GM23338 (cell line): ENCODE measurements around the gene PCNX1. TPM values are rescaled to one million over a fixed set of nuclear protein-coding genes. Genes with fewer than 3 reads are reported as not detected.
A peak's percentile ranks its signal among the peaks of the same experiment; 100 is the strongest.

Source experiments
- ATAC-seq: fragments of 200-7000 bp; cut with Tn5 transposase; 3 replicates; pipeline ENCODE4 v1.9.1; 2020
- DNase-seq: peaks from one replicate; pipeline ENCODE4 v3.0.0-alpha.2; 2015; ENCODE audit warnings: low spot score
- H2AFZ ChIP-seq: fragments of 200-600 bp; sonication (generic); 2 replicates; pipeline ENCODE4 v1.8.0; 2016; ENCODE audit warnings: antibody characterized with exemption, mild to moderate bottlenecking, moderate library complexity
- H3F3A ChIP-seq: fragments of 200-600 bp; sonication (generic); replicated peaks from 2 replicates; pipeline ENCODE4 v1.8.0; 2017; ENCODE audit warnings: antibody characterized with exemption, mixed run types, low read depth
- H3K27ac ChIP-seq: fragments of 200-600 bp; sonication (generic); 2 replicates; pipeline ENCODE4 v1.6.1; 2016; ENCODE audit warnings: low read depth
- H3K27me3 ChIP-seq: fragments of 200-600 bp; sonication (generic); 2 replicates; pipeline ENCODE4 v1.8.0; 2016; ENCODE audit warnings: mild to moderate bottlenecking, mixed run types, moderate library complexity; ENCODE audit not compliant: insufficient read depth
- H3K36me3 ChIP-seq: fragments of 200-600 bp; sonication (generic); 2 replicates; pipeline ENCODE4 v1.8.0; 2016; ENCODE audit warnings: mild to moderate bottlenecking; ENCODE audit not compliant: insufficient read depth
- H3K4me1 ChIP-seq: fragments of 200-600 bp; sonication (generic); 2 replicates; pipeline ENCODE4 v1.8.0; 2016; ENCODE audit warnings: mild to moderate bottlenecking, moderate library complexity; ENCODE audit not compliant: insufficient read depth
- H3K4me2 ChIP-seq: fragments of 200-600 bp; sonication (generic); 2 replicates; pipeline ENCODE4 v1.7.1; 2017; ENCODE audit warnings: mixed run types
- H3K4me3 ChIP-seq: fragments of 200-600 bp; sonication (generic); 2 replicates; pipeline ENCODE4 v1.6.1; 2016; ENCODE audit warnings: mixed run types
- H3K79me2 ChIP-seq: fragments of 200-600 bp; sonication (generic); replicated peaks from 2 replicates; pipeline ENCODE4 v1.8.0; 2017; ENCODE audit warnings: mild to moderate bottlenecking; ENCODE audit not compliant: insufficient read depth
- H3K9me2 ChIP-seq: fragments of 200-600 bp; sonication (generic); 2 replicates; pipeline ENCODE4 v1.8.0; 2017; ENCODE audit not compliant: insufficient read depth
- H4K20me1 ChIP-seq: fragments of 200-600 bp; sonication (generic); replicated peaks from 2 replicates; pipeline ENCODE4 v1.8.0; 2017; ENCODE audit warnings: mild to moderate bottlenecking; ENCODE audit not compliant: insufficient read depth
- H3K27ac Mint-ChIP-seq: 2 replicates; pipeline ENCODE4 v1.8.0; 2020; ENCODE audit warnings: inconsistent platforms, mild to moderate bottlenecking, moderate library complexity, mixed read lengths
- H3K27me3 Mint-ChIP-seq: 3 replicates; pipeline ENCODE4 v1.8.0; 2022; ENCODE audit warnings: low read depth, mild to moderate bottlenecking, moderate library complexity, mixed read lengths, inconsistent platforms; ENCODE audit not compliant: insufficient read depth, poor library complexity
- H3K36me3 Mint-ChIP-seq: 3 replicates; pipeline ENCODE4 v1.8.0; 2021; ENCODE audit warnings: low read depth, mild to moderate bottlenecking, inconsistent platforms, moderate library complexity, mixed read lengths
- H3K4me1 Mint-ChIP-seq: 3 replicates; pipeline ENCODE4 v1.8.0; 2020; ENCODE audit warnings: mild to moderate bottlenecking, inconsistent platforms, mixed read lengths
- H3K4me3 Mint-ChIP-seq: 3 replicates; pipeline ENCODE4 v1.8.0; 2021; ENCODE audit warnings: moderate library complexity, mild to moderate bottlenecking, inconsistent platforms, mixed read lengths
- H3K9me3 Mint-ChIP-seq: 3 replicates; pipeline ENCODE4 v1.8.0; 2020; ENCODE audit warnings: moderate library complexity, mild to moderate bottlenecking, inconsistent platforms, mixed read lengths
- CREB1 ChIP-seq: fragments of 250-450 bp; sonication (Bioruptor Pico); IDR thresholded peaks from 2 replicates; pipeline ENCODE4 v1.5.0; 2020; ENCODE audit warnings: low read depth, mild to moderate bottlenecking, moderate library complexity
- EZH2 ChIP-seq: fragments of 200-600 bp; sonication (generic); IDR thresholded peaks from one replicate; pipeline ENCODE4 v1.8.0; 2017; ENCODE audit warnings: antibody characterized with exemption, mild to moderate bottlenecking, low read depth; ENCODE audit not compliant: unreplicated experiment
- EZH2phosphoT487 ChIP-seq: fragments of 200-600 bp; sonication (generic); IDR thresholded peaks from one replicate; pipeline ENCODE4 v1.8.1; 2018; ENCODE audit warnings: antibody characterized with exemption; ENCODE audit not compliant: unreplicated experiment
- JUNB ChIP-seq: IDR thresholded peaks from one replicate; pipeline ENCODE4 v1.6.1; 2016; ENCODE audit warnings: antibody characterized with exemption; ENCODE audit not compliant: unreplicated experiment
- NANOG ChIP-seq: IDR thresholded peaks from 2 replicates; pipeline ENCODE4 v1.6.1; 2016; ENCODE audit warnings: antibody characterized with exemption, borderline replicate concordance
- POLR2AphosphoS5 ChIP-seq: IDR thresholded peaks from 2 replicates; pipeline ENCODE4 v1.6.1; 2016; ENCODE audit warnings: antibody characterized with exemption, low read depth
- STAT1 ChIP-seq: IDR thresholded peaks from one replicate; pipeline ENCODE4 v1.6.1; 2016; ENCODE audit warnings: antibody characterized with exemption; ENCODE audit not compliant: unreplicated experiment
- ZNF114 ChIP-seq: fragments of 250-450 bp; sonication (Bioruptor Pico); IDR thresholded peaks from 2 replicates; pipeline ENCODE4 v1.5.0; 2020; ENCODE audit warnings: mild to moderate bottlenecking, moderate library complexity
- ZNF331 ChIP-seq: fragments of 250-450 bp; sonication (Bioruptor Pico); IDR thresholded peaks from 2 replicates; pipeline ENCODE4 v1.5.0; 2020; ENCODE audit warnings: low read depth, mild to moderate bottlenecking, moderate library complexity
- polyA plus RNA-seq: library from polyadenylated mRNA; unstranded; fragments of >200 nt; fragmentation: Nextera tagmentation; extraction: Ambion mirVana; gene quantifications from 2 replicates; pipeline ENCODE4 v1.2.1, GENCODE V29; 2016
- total RNA-seq: library from RNA; depleted of rRNA; stranded (reverse); fragments of >200 nt; shearing (Covaris generic); gene quantifications from 2 replicates; pipeline ENCODE4 v1.2.3, GENCODE V29; 2014
- TF ChIP-seq, protein P1 (sequence below): IDR thresholded peaks from one replicate; pipeline ENCODE4 v1.6.1; 2018; ENCODE audit warnings: antibody characterized with exemption; ENCODE audit not compliant: unreplicated experiment
- TF ChIP-seq, protein P2 (sequence below): IDR thresholded peaks from 2 replicates; pipeline ENCODE4 v1.6.1; 2016; ENCODE audit warnings: antibody characterized with exemption
- TF ChIP-seq, protein P3 (sequence below), 2 experiments: fragments of 200-600 bp in 1 of 2; sonication (generic) in 1 of 2; conservative IDR thresholded peaks; 2 replicates each; pipeline versions ENCODE4 v1.5.1 to v1.6.1; 2016 to 2017; ENCODE audit warnings: antibody characterized with exemption in 2 of 2, low read depth in 2 of 2, mild to moderate bottlenecking in 2 of 2, moderate library complexity in 1 of 2
- TF ChIP-seq, protein P4 (sequence below): fragments of 250-450 bp; sonication (Bioruptor Pico); IDR thresholded peaks from 2 replicates; pipeline ENCODE4 v1.5.0; 2020; ENCODE audit warnings: mild to moderate bottlenecking, moderate library complexity

PCNX1 gene
- total and polyA plus RNA-seq, 2 experiments from 2014 or later, result 19.4 to 53.1 TPM

DNA sequence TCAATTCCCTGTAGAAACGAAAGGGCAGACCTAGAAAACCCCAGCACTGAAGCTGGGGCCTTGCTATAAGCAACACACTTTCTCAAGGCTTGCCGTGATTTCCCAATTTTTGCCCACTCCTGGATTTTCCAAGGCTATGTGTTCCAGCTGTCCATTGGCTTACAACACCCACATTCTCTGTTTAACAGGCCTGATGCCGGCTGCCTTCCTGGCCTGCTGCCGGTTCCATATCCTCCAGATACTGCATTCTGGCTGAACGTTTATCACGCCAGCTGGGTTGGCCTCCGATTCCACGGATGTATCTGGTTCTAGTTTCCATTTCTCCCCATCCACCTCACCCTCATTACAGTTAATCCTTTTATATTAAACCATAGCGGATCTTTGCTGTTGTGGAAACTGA lies 2.0 kb upstream of the PCNX1 start:
- peaks cover 11% of the 10 kb centered on the region for H4K20me1 ChIP-seq
- H3F3A ChIP-seq, result 0 out of 2 replicates have a peak, but pooled peaks cover 5% of the 10 kb centered on the region
- TF ChIP-seq EZH2phosphoT487 (no peak), POLR2AphosphoS5 (no peak), STAT1 (no peak), EZH2 (no peak), CREB1 (CRISPR knock-in tag) (no peak), ZNF331 (CRISPR knock-in tag) (no peak), NANOG (no peak), ZNF114 (no peak), JUNB (no peak)
- TF ChIP-seq, protein P1, sequence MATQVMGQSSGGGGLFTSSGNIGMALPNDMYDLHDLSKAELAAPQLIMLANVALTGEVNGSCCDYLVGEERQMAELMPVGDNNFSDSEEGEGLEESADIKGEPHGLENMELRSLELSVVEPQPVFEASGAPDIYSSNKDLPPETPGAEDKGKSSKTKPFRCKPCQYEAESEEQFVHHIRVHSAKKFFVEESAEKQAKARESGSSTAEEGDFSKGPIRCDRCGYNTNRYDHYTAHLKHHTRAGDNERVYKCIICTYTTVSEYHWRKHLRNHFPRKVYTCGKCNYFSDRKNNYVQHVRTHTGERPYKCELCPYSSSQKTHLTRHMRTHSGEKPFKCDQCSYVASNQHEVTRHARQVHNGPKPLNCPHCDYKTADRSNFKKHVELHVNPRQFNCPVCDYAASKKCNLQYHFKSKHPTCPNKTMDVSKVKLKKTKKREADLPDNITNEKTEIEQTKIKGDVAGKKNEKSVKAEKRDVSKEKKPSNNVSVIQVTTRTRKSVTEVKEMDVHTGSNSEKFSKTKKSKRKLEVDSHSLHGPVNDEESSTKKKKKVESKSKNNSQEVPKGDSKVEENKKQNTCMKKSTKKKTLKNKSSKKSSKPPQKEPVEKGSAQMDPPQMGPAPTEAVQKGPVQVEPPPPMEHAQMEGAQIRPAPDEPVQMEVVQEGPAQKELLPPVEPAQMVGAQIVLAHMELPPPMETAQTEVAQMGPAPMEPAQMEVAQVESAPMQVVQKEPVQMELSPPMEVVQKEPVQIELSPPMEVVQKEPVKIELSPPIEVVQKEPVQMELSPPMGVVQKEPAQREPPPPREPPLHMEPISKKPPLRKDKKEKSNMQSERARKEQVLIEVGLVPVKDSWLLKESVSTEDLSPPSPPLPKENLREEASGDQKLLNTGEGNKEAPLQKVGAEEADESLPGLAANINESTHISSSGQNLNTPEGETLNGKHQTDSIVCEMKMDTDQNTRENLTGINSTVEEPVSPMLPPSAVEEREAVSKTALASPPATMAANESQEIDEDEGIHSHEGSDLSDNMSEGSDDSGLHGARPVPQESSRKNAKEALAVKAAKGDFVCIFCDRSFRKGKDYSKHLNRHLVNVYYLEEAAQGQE, result no peak
- TF ChIP-seq, protein P2, sequence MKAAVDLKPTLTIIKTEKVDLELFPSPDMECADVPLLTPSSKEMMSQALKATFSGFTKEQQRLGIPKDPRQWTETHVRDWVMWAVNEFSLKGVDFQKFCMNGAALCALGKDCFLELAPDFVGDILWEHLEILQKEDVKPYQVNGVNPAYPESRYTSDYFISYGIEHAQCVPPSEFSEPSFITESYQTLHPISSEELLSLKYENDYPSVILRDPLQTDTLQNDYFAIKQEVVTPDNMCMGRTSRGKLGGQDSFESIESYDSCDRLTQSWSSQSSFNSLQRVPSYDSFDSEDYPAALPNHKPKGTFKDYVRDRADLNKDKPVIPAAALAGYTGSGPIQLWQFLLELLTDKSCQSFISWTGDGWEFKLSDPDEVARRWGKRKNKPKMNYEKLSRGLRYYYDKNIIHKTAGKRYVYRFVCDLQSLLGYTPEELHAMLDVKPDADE, result no peak
- TF ChIP-seq, protein P3, sequence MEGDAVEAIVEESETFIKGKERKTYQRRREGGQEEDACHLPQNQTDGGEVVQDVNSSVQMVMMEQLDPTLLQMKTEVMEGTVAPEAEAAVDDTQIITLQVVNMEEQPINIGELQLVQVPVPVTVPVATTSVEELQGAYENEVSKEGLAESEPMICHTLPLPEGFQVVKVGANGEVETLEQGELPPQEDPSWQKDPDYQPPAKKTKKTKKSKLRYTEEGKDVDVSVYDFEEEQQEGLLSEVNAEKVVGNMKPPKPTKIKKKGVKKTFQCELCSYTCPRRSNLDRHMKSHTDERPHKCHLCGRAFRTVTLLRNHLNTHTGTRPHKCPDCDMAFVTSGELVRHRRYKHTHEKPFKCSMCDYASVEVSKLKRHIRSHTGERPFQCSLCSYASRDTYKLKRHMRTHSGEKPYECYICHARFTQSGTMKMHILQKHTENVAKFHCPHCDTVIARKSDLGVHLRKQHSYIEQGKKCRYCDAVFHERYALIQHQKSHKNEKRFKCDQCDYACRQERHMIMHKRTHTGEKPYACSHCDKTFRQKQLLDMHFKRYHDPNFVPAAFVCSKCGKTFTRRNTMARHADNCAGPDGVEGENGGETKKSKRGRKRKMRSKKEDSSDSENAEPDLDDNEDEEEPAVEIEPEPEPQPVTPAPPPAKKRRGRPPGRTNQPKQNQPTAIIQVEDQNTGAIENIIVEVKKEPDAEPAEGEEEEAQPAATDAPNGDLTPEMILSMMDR (conservative IDR thresholded peaks at IDR 0.05; ENCODE audit: low read depth in 2 of 2), result no peak
- TF ChIP-seq, protein P4, sequence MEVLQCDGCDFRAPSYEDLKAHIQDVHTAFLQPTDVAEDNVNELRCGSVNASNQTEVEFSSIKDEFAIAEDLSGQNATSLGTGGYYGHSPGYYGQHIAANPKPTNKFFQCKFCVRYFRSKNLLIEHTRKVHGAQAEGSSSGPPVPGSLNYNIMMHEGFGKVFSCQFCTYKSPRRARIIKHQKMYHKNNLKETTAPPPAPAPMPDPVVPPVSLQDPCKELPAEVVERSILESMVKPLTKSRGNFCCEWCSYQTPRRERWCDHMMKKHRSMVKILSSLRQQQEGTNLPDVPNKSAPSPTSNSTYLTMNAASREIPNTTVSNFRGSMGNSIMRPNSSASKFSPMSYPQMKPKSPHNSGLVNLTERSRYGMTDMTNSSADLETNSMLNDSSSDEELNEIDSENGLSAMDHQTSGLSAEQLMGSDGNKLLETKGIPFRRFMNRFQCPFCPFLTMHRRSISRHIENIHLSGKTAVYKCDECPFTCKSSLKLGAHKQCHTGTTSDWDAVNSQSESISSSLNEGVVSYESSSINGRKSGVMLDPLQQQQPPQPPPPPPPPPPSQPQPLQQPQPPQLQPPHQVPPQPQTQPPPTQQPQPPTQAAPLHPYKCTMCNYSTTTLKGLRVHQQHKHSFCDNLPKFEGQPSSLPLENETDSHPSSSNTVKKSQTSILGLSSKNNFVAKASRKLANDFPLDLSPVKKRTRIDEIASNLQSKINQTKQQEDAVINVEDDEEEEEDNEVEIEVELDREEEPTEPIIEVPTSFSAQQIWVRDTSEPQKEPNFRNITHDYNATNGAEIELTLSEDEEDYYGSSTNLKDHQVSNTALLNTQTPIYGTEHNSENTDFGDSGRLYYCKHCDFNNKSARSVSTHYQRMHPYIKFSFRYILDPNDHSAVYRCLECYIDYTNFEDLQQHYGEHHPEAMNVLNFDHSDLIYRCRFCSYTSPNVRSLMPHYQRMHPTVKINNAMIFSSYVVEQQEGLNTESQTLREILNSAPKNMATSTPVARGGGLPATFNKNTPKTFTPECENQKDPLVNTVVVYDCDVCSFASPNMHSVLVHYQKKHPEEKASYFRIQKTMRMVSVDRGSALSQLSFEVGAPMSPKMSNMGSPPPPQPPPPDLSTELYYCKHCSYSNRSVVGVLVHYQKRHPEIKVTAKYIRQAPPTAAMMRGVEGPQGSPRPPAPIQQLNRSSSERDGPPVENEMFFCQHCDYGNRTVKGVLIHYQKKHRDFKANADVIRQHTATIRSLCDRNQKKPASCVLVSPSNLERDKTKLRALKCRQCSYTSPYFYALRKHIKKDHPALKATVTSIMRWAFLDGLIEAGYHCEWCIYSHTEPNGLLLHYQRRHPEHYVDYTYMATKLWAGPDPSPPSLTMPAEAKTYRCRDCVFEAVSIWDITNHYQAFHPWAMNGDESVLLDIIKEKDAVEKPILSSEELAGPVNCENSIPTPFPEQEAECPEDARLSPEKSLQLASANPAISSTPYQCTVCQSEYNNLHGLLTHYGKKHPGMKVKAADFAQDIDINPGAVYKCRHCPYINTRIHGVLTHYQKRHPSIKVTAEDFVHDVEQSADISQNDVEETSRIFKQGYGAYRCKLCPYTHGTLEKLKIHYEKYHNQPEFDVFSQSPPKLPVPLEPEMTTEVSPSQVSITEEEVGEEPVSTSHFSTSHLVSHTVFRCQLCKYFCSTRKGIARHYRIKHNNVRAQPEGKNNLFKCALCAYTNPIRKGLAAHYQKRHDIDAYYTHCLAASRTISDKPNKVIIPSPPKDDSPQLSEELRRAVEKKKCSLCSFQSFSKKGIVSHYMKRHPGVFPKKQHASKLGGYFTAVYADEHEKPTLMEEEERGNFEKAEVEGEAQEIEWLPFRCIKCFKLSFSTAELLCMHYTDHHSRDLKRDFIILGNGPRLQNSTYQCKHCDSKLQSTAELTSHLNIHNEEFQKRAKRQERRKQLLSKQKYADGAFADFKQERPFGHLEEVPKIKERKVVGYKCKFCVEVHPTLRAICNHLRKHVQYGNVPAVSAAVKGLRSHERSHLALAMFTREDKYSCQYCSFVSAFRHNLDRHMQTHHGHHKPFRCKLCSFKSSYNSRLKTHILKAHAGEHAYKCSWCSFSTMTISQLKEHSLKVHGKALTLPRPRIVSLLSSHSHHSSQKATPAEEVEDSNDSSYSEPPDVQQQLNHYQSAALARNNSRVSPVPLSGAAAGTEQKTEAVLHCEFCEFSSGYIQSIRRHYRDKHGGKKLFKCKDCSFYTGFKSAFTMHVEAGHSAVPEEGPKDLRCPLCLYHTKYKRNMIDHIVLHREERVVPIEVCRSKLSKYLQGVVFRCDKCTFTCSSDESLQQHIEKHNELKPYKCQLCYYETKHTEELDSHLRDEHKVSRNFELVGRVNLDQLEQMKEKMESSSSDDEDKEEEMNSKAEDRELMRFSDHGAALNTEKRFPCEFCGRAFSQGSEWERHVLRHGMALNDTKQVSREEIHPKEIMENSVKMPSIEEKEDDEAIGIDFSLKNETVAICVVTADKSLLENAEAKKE (CRISPR knock-in tag), result no peak
- no peaks in the 10 kb centered on the region for H3K27me3 ChIP-seq
- H3K27ac ChIP-seq, result no peak overlapping the region
- Mint-ChIP-seq H3K4me1 (peaks cover 29% of the 10 kb centered on the region), H3K9me3 (no peaks in the 10 kb centered on the region), H3K36me3 (no peaks in the 10 kb centered on the region), H3K27ac (no peak overlapping the region), H3K27me3 (peaks cover 2% of the 10 kb centered on the region), H3K4me3 (no peak overlapping the region)
- no peaks in the 10 kb centered on the region for H3K36me3 ChIP-seq
- peaks cover 23% of the 10 kb centered on the region for H3K79me2 ChIP-seq
- H3K9me2 ChIP-seq, result no peaks in the 10 kb centered on the region
- H3K4me2 ChIP-seq, result no peak overlapping the region
- peaks cover 17% of the 10 kb centered on the region for H3K4me1 ChIP-seq
- H3K4me3 ChIP-seq, result no peak overlapping the region
- H2AFZ ChIP-seq, result peak overlapping the region; percentile 96
- DNase-seq (no peak), ATAC-seq (no peak)
